GM12875 (cell line): Measurements from ENCODE around the gene SGSH.

Experiments used
- H3K4me3 ChIP-seq: one replicate; pipeline ENCODE4 v1.5.1; 2011; ENCODE audit warnings: low read depth, low read length, control low read depth
- CTCF ChIP-seq: IDR thresholded peaks from 2 replicates; pipeline ENCODE4 v1.5.1; 2011; ENCODE audit warnings: low read depth, mild to moderate bottlenecking, control low read depth, inconsistent platforms, low read length, moderate library complexity, borderline replicate concordance; ENCODE audit not compliant: insufficient read depth

The SGSH gene

GRCh38 chr17:80210348-80211108 lies 9.6 kb downstream of the SGSH start:
- no peak for TF ChIP-seq CTCF
- H3K4me3 ChIP-seq: no peak overlapping the region

- no peak overlapping the region for H3K4me3 ChIP-seq
- no peak for TF ChIP-seq CTCF
Observed at GRCh38 chr17:80209765-80210164, 10.4 kb downstream of the SGSH start.

GRCh38 chr17:80208050-80208449 lies 12.1 kb downstream of the SGSH start:
- TF ChIP-seq CTCF: no peak
- no peak overlapping the region for H3K4me3 ChIP-seq

- no peak for TF ChIP-seq CTCF
- H3K4me3 ChIP-seq: no peak overlapping the region
Observed at GRCh38 chr17:80205811-80206210, 14.3 kb downstream of the SGSH start.

- H3K4me3 ChIP-seq: no peak overlapping the region
- no peak for TF ChIP-seq CTCF
Observed at GRCh38 chr17:80204626-80205468, 15.3 kb downstream of the SGSH start.

GRCh38 chr17:80203471-80203963 lies 16.6 kb downstream of the SGSH start:
- no peak for TF ChIP-seq CTCF
- H3K4me3 ChIP-seq: no peak overlapping the region

GRCh38 chr17:80202197-80202596 lies 17.9 kb downstream of the SGSH start:
- no peak overlapping the region for H3K4me3 ChIP-seq
- no peak for TF ChIP-seq CTCF
